GM12873 (cell line): ENCODE measurements around the gene CST5.

Experiments
- CTCF ChIP-seq: IDR thresholded peaks from 2 replicates; pipeline ENCODE4 v1.5.1; 2012; ENCODE audit warnings: low read depth, mild to moderate bottlenecking, moderate library complexity, low read length, control low read depth; ENCODE audit not compliant: insufficient read depth; ENCODE audit errors: missing control alignments

The CST5 gene

DNA sequence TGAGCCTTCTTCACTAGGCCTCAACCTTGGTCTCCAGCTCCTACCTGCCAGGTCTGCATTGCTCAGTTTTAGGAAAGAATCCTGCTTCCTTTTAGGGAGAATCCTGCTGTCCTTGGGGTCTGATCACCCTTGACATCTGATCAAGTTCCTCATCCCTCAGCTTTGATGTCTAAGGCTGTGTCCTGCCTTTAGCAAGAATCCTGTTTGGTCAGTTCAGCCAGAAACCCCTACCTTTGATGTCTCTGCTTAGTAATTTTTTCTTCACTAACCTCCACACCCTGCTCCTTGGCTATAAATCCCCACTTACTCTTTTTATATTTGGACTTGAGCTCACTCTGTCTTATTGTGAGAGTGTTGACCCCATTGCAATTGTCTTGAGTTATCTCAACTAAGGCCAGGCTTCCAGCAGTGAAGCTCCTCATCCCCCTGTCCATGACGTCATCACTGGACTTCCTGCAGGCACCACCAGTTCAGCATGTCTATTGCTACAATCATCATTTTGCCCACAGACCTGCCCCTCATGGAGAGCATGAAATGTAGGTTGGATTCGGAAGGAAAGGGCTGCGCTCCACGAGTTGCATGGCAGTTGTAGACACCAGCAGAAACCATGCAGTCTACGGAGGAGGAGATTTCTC is 4.7 kb upstream of the CST5 start:
- TF ChIP-seq CTCF: no peak

DNA sequence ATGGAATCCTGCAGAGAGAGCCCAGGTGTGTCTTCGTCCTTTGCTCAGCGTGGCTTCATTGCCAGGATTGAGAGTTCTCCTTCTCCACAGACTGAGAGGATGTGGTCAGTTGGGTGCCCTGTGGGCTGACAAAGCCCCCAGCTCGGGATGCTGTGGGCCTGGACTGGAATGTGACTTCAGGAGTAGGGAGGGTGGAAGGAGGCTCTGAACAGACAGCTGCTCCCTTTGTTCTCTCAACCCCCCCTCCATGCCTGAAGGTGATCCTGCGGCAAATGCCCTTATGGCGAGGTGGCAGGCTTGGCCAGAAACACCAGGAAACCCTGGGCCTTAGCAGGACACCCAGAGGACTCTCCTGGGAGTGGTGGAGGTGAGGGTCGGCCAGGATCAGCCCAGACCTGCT is 1.8 kb upstream of the CST5 start:
- no peak for TF ChIP-seq CTCF

DNA sequence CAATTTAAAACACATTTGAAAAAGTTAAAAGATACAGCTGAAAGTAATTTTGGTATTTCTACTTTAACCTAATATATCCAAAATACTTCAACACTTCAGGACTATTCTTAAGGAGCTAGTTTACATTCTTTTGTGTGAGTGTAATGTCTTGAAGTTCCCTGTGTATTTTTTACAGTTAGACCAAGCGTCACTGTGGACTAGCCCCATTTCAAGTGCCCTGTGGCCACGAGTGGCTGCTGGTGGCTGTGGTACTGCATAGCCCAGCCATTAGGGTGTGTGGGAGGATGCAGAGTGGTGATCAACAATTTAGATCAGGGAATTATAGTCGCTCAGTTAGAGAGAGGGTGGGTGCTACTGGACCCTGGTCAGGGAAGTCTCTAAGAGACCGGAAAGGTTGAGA is 869 bp upstream of the CST5 start:
- no peak for TF ChIP-seq CTCF

- no peak for TF ChIP-seq CTCF
Measured at GRCh38 chr20:23879811-23880374, 345 bp upstream of the CST5 start.

DNA sequence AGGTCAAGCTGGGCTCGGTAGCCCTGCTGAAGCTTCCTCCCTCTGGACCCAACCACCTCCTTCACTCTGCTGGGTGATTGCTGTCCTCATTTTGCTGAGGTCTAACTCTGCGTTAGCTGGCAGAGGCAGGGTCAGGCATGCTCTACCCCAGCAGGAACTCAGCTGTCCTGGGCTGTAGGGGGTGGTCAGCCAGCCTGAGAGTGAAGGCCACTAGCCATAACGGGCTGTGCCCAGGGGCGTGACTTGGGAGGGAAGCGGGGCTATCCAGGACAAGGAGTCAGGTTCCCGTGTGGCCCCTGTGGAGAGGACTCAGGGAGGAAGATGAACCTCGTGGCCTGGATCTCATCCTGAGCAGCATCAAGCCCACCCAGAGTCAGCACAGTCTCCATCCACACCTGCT is 761 bp downstream of the CST5 start:
- no peak for TF ChIP-seq CTCF

- no peak for TF ChIP-seq CTCF
Measured at GRCh38 chr20:23877524-23877923, 2.0 kb downstream of the CST5 start.

- no peak for TF ChIP-seq CTCF
Measured at GRCh38 chr20:23875606-23876237, 3.8 kb downstream of the CST5 start.
